Activated T-helper 9 cell treated with anti-CD3 and anti-CD28 coated beads, Interleukin-2, amount 50 U/mL, for 16 hours (primary cell): ENCODE data around the gene FOXA1.

Source experiments
- DNase-seq: peaks from one replicate; pipeline ENCODE4 v3.0.0-alpha.2; 2020; ENCODE audit warnings: low read depth

Gene FOXA1

DNA sequence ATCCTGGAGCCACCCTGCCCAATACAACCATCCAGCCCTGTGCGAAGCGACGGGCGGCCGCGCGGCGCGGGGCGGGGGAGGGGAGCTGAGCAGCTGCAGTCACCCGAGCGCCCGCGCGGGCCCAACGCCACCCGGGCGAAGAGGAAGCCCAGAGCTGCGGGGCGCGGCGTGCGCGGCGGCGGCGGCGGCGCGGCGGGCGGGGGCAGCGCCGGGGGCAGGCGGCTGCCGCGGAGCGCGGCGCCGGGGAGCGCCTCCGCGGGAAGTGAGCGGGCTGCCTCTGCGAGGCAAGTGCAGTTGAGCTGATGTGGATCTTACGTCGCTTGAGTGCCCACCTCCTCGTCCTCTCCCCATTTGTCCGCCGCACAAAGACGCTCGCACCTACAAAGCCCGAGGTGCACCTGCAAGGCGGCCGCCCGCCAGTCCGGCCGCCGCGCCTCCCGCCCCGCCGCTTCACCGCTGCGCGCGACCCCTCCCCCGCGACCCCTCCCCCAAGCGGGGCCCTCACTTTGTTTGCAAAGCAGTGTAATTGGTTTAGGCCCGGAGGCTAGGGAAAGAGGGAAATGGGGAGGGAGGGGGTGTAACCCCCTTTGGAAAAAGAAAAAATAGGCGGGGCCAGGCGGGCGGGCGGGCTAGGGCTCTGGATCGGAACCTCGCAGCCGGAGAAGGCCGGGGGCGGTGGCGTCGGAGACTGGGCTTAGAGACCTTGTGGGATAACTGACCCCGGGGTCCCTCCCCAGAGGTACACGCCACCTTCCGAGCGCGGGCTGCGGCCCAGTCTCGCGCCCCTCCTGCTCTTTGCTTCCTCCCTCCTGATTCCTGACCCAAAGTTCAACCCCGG lies at the start of gene FOXA1, which contains the start of gene TTC6:
Gene FOXA1, minus strand, starts transcription at position 279 of the 838 bp plus-strand sequence. Its CDS starts 277 bp downstream, at position 2.
Gene TTC6, plus strand, starts transcription at position 659 of the 838 bp plus-strand sequence. CDS start 26,436 bp downstream, outside the sequence.
- no peak for DNase-seq

DNA sequence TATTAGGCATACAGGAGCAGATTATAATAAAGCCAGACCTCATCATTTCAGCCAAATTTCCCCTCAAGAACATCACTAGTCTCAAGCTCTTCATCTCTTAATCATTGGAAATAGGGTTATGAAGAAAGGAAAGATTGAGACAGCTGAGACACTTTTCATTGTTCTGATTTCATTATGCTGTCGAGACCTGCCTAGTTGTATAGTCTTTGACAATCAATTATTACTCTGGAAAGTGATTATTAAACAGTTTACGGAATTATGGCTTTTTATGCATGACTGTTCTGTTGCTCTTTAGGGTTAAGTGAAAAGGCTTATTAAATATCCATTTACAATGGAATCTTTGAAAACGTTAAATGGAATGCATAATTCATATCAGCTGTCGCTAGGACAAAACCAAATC lies 48.7 kb upstream of the FOXA1 start:
- no peak for DNase-seq

DNA sequence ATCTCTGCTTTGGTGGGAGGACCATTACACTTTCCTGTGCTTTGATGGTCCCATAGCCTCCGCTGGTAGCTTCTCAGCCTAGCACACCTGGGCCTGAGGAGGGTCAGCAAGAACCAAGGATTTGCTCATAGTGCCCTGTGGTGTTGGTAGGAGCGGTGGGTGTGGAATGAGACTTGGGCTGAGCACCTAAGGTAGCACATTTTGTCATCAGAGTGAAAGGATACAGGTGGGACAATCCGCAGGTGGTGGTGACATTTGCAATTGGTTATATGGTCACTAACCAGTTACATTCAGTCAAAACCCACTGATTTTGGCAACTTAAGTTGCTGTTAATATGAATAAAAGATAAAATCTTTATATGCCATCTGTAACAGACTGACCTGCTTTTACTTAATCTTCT lies 47.1 kb upstream of the FOXA1 start:
- no peak for DNase-seq

DNA sequence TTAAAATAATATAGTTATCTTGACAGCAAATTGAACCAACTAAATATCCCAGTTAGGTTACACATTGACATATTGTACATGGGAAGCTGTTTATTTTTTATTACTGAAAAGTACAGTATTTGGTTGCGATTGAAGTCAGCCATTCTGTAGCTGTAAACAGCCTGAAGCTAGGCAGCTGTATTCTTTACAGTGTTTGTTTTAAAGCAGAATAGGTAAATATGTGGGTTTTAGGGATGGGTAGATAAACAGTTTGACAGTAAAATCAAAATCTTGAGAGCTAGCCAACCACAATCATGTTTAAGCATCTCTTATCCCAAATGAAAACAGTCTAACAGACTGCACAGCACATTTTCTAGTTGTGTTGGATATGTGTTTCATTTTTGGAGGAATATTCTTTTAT lies 46.1 kb upstream of the FOXA1 start:
- DNase-seq: no peak

DNA sequence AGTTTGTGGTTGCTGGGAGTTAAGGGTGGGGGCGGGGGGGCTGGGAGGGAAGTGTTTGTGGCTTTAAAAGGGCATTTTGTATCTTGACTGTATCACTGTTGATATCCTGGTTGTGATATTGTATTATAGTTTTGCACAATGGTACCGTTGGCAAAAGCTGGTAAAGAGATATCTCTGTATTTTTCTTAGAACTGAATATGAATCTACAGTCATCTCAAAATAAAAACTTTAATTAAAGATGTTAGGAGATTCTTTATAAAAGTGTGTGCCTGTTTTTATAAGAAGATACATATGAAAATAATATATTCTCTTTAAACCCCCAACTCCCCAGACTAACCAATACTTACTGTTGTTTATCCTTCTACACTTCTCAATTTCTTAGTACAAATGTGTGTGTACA lies 43.5 kb upstream of the FOXA1 start:
- no peak for DNase-seq

DNA sequence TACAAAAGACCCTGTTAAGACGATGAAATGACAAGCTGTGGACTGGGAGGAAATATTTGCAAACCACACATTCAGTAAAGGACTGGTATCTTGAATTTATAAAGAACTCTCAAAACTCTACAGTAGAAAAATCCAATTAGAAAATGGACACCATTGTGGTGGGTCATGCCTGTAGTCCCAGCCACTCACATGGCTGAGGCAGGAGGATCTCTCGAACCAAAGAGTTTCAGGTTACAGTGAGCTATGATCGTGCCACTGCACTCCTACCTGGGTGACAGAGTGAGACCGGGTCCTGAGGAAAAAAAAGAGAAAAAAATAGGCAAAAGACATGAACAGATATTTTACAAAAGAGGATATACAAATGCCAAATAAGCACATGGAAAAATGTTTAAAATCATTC lies 42.3 kb upstream of the FOXA1 start:
- no peak for DNase-seq

DNA sequence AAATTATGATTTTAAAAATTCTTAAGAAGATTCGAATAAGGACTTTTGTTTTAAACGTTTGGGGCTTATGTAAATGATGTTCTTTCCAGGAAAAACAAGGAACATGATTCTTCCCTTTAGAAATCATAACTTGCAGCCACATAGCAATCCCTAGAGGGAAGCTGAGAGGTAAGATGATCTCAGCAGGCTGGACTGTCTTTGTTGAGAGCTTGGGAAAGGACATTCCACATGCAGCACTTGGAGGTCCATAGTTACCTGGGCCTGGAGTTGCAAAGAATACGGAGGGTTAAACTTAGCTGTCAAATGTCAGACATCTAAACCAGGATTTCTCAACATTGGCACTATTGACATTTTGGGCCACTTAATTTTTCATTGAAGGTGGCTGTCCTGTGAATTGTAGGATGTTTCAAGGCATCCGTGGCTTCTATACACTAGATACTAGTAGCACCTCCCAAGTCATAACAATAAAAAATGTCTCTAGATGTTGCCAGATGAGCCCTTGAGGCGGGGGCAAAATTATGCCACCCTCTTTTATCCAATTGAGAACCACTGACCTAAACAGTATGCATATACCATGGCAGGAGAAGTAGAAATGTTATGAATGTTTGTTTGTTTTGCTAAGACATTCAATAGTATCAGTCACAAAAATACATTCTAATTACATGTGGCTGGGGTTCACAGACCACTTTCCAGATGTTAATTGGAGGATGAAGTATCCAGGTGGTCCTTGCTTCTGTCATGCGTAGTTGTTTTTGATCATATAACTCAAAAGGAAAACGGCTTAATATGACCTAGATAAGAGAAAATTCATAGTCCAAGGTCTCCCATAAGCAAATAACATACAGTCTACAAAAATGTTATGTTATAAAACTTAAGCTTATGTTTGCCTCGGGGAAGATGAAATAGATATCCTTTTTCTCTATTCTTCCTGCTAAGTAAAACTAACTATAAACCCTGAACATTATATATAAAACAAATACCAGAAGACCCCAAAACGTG lies 30.8 kb upstream of the FOXA1 start:
- DNase-seq: no peak

DNA sequence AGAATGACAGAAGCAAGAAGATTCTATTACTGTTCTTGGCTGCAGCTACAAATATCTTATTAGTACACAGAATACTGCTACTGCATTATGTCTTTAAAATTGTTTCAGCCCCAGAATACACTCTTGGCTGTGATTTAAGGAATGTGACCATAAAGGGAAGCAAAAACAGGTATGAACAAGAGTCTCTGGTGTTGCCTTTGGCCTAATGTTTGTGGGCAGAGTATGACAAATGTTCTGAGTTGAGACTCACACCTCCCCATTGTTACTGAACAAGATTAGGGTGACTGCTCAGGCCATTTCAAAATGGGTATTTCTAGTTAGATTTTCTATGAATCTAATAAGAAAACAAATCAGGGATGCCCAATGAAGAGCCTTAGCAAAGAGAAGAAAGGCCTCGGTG lies 28.9 kb upstream of the FOXA1 start:
- DNase-seq: no peak

DNA sequence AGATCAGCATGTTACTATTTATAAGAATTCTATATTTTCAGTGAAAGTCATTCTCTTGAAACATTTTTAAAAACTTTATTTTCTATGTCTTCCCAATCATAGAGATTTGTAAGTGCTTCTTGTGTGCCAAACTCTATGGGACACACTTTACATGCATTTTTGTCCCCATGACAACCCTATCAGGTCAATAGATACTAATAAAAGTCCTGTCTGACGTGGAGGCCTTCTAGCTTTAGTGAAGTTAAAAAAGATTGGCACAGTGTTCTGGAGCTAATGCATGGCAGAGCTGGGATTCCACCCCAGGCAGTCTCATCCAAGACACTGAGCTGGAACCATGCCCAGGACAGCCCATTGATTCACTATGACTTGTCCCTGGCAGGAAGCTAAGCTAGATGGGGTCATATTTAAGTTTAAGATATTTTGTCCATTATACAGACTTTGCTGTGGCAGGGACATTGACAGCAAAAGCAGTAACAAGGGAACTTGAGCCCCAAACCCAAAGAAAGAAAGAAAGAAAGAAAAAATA lies 28.4 kb upstream of the FOXA1 start:
- no peak for DNase-seq

DNA sequence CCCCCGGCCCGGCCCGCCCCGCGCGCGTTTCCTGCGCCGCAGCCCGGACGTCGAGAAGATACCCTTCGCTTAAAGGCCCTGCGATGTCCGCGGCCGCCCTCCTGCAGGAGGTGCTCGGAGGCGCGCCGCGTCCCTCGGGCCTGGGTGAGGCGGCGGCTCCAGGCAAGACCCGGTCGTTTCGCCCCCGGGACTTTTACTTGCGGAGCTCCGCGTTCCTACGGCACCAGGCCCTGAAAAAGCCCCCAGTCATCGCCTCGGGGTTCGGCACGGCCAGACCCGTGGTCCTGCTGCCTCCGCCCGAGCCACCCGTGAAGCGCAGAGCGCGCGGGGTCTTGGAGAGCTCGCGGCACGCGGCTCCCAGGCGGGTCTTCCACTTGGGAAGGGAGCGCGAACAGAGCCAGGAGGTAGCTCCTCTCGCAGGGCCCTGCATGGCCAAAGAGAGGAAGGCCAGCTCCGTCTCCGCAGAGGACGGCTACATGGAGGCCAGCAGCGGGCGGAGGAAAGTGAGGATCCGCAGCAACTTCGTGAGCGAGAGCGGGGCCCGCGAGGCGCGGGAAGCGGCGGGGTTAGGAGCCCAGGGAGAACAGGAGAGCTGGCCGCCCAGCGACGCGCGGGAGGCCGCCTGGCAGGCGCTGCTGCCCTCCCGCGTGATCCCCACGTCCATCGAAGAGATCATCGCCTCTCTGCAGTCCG lies 27.3 kb upstream of the FOXA1 start:
- no peak for DNase-seq

DNA sequence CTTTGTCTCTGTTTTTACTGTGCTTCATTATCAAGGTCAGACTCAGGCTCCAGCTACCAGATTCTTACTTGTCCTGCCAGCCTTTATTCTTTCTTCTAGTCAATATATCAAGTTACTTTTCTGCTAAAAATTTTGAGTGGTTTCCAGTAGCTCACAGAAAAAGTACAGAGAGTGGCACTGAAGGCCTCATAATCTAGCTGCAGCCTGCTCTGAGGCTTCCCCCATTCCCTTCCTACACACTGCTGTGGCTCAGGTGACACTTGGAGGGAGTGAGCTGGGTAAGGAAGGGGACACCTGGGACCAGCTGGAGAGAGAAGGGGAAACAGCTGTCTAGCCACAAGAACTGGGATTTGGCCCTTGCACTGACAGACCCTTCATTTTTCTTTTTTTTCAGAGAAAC lies 25.8 kb upstream of the FOXA1 start:
- DNase-seq: no peak

DNA sequence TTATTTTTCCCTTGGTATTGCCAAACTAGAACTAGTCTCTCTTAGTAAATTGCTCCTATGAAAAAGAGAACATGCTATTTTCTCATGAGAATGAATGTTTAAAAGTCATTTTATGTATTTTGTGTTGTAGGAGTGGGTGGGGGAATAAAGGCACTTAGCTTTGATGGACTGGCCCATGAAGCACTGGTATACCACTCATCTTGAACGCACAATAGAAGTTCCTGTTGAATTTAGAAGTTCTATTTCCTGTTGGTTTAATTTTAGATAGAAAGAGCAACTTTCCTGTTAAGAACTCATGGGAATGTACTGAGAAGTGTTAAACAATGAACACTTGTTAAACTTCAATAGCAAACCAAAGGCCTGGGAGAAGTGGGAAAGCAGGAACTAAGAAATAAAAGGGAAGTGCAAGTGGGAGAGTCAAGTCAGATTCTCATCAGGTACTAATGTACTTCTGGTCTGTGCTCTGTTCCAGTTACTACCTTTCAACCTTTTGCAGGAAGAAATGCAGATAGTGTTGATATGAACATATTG lies 23.5 kb upstream of the FOXA1 start:
- DNase-seq: no peak

DNA sequence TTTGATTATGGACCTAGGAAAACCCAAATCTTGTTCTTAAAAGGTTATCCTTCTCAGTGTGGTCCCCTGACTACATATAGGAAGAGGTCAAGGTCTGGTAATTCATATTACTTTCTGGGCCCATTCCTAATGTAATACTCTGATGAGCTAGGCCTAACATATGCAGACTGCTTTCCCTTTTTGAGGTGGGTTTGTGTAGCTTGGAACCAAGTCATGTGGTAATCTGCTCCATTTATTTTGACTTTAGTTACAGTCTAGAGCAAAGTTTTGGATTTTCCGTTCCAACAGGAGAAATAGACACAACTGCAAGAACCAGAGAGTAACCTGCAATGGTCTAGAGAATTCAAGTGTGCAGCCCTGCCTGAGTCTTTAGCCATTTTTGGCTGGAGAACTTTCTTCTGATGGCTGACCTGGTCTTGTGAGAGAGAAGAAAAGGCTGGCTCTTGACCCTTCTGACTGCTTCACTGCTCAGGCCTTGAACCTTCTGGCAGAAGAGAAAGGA lies 22.9 kb upstream of the FOXA1 start:
- DNase-seq: no peak

DNA sequence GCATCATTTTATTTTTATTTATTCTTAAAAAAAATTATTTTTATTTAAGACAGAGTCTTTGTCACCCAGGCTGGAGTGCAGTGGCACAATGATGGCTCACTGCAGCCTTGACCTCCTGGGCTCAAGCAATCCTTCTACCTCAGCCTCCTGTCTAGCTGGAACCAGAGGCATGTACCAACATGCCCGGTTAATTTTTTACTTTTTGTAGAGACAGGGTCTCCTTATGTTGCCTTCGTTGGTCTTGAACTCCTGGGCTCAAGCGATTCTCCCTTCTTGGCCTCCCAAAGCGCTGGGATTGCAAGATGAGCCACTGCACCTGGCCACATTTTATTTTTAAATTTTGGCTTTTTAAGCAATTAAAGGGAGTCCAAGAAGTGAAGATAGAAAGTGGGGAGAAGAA lies 21.8 kb upstream of the FOXA1 start:
- no peak for DNase-seq

DNA sequence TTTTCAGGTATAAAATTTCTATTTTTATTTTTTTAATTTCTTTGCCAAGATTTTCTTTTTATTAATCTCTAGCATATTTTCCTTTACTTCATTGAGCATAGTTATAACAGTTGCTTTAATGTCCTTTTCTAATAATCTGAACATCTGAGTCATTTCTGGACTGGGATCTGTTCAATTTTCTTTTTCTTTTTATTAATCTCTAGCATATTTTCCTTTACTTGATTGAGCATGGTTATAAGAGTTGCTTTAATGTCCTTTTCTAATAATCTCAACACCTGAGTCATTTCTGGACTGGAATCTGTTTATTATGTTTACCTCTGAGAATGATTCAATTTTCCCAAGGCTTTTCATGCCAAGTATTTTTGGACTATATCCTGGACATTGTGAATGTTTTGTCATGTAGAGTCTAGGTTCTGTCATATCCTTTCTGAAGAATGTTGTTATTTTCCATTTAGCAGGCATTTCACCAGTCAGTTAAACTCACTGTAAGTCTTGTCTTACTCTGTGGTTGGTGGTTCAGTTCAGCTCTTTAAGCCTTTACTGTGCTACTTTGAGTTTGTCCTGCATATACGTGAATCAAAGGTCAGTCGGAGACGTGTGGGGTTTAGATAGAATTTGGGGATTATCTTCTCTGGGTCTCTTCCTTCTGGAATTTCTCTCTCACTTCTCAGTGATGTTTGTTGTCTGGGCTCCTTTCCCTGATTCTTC lies 20.7 kb upstream of the FOXA1 start:
- DNase-seq: no peak

DNA sequence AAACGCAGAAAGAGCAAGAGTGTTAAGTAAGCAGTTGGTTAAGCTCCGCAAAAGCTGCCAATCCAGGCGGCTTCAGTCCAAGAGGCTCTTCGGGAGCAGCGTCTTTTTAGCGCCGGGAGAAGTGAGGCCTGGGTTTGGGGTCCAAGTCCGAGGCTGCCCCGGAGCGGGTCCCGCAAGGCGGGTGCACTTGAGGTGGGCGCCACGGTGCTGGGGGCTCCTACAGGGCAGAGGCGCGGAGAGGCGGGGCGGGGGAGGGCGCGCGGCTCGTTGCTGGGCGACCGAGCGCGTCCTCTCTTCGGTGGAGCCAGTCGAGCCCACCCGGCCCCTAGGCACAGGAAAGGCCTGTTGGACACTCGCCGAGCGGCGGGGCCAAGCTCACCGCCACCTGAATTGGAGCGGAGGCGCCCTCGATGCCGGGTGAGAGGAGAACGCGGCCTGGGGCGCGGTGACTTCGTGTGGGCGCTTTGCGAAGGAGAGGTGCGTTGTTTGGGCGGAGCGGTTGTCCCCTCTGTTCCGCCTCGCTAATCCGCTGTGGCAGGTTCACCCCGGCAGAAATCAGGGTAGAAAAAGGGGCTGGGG lies 16.0 kb upstream of the FOXA1 start:
- DNase-seq: no peak

DNA sequence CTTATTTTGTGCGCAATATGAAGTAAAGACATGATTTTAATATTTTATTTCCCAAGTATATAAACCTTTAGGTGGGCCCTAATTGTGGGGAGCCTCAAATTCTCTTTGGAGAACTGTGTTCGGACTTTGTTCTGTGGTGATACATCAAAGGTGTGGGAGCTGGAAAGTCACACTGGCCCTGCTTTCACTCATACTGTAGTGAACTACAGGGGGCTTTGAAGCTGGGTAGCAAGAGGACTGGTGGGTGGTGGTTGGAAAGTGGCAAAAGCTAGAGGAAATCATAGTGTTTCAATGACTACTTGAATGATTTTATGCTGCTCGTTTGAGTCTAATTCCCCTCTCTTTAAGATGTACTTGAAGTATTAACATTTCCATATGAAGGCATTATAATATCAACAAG lies 13.6 kb upstream of the FOXA1 start:
- DNase-seq: no peak

DNA sequence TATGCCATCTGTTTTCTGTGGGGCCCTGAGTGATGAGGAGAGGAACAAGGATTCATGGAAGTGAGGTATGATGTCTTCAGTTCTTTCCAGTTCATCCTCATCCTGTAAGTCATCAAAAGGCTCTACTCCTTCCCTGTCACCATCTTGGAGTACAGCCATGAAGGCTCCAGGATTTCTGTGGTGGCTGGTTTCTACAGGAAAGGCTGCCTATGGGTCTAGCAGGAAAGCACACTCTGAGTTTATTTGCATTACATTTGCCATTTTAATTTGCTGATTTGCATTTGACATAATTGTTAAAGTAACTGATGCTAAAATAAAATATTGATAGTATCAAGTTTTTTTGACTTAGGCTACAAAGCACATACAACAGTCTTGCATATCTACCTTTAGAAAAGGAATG lies 11.6 kb upstream of the FOXA1 start:
- no peak for DNase-seq

DNA sequence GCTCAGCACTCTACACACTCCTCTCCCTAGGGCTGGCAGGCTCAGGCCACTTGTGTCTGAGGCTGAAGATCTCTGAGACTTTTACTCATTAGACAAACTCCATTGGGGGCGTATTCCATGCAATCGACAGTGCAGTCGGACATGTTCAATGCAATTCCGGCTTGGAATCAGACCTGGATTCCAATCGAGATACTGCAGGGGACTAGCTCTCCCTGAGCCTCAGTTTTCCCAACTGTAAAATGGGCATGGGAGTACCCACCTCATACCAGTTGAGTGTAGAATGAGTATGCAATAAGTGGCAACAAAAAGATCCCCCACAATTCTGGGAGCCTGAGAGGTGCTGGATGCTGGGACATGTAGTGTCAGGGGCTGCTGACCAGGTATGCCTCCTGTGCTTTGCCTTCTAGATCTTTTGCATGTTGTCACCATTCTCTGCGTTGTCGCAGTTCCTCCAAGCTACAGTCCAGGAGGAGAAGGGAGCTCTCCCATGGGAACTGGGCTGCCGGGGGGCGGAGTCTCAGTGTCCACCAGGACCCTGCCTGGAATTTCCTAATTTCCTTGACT lies 8.7 kb upstream of the FOXA1 start:
- DNase-seq: no peak
